ENCODE results near the gene PSMC1. TPM values are rescaled to one million over a fixed set of nuclear protein-coding genes. Genes with fewer than 3 reads are reported as not detected.

PSMC1 gene
- total RNA-seq, 8 experiments from 2014 or later, result 156 to 273 (median 207) TPM

DNA sequence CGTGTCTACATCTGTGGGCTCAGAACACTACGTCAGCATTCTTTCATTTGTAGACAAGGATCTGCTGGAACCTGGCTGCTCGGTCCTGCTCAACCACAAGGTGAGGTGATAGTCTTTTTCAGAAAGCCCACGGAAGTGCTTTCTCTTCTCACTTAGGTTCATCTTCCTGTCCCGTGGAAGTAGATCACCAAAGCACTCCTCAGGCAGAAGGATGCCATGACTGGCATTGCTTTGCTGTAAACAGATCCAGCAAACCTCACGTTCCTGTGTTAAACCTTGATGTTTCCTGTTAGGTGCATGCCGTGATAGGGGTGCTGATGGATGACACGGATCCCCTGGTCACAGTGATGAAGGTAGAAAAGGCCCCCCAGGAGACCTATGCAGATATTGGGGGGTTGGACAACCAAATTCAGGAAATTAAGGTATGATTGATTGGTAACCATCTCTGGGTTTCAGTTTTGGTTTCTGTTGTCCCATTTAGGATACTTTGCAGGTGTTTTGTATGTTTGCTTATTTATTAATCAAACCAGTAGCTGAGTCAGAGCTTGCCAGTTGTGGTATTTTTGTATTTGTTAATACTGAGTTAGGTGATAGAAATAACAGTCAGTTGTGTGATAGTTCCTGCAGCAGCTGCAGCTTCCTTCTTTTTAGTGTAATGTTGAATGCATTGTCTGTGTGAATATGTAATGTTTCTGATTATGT is 7.5 kb downstream of the PSMC1 start:
- in situ Hi-C loops (cut with MboI; ENCODE audit: low pct_unique_long_range_greater_than_20kb in 2 of 9, low sequenced_read_pairs in 9 of 9, unreplicated experiment in 9 of 9), result no loop called here

GRCh38 chr14:90266441-90267154 is 10.2 kb downstream of the PSMC1 start:
- Histone ChIP-seq H3K27ac (no peak overlapping the region), H3K4me1 (replicated peaks in 1 of 2) (no peaks in the 10 kb centered on the region), H3K4me3 (no peak overlapping the region)
- in situ Hi-C loops (cut with MboI; ENCODE audit: low pct_unique_long_range_greater_than_20kb in 2 of 9, low sequenced_read_pairs in 9 of 9, unreplicated experiment in 9 of 9), result no loop called here
- 80 to 100% (median 92%) methylated on average over 1 to 5 of the region's 9 CpGs; no CpG with 5 or more reads in 2 of the 10 experiments for WGBS, 10 experiments
- no peak for ATAC-seq (replicated peaks in 6 of 8)

More for the DNA sequence above, 7.5 kb downstream of the PSMC1 start:
- H3K27ac ChIP-seq, result no peak overlapping the region
- ATAC-seq (replicated peaks in 6 of 8), result no peak
- H3K4me3 ChIP-seq, result no peak overlapping the region
- H3K4me1 ChIP-seq (replicated peaks in 1 of 2), result no peaks in the 10 kb centered on the region
- 82 to 100% (median 100%) methylated on average over 1 to 3 of the region's 8 CpGs; no CpG with 5 or more reads in 4 of the 10 experiments for WGBS, 10 experiments

DNA sequence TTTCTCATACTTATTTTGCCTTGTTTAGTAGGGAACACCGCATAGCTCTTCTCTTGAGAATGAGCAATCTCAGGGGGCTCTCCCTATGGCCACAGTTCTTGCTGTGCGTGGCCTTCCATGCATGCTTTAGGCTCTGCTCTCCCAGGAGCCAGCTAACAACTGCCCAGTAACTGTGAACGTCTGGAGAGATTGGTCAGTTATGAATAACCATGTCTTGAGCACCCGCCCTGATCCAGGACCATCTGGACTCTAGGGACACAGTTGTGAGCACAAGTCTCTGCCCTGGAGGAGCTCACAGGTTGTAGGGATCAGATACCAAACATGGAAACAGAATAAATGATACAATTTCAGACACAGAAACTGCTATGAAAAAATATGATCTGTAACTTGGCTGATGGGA is 12.1 kb downstream of the PSMC1 start:
- in situ Hi-C loops (cut with MboI; ENCODE audit: low pct_unique_long_range_greater_than_20kb in 2 of 9, low sequenced_read_pairs in 9 of 9, unreplicated experiment in 9 of 9), result no loop called here
- no peaks in the 10 kb centered on the region for H3K4me1 ChIP-seq (replicated peaks in 1 of 2)
- peak in 3 of 8 experiments; percentile 28 to 97 (median 90) for ATAC-seq (replicated peaks in 6 of 8)
- H3K4me3 ChIP-seq, result no peak overlapping the region
- no peak overlapping the region for H3K27ac ChIP-seq
- WGBS, 10 experiments, result 44 to 100% (median 90%) methylated on average over 1 to 2 of the region's 4 CpGs; no CpG with 5 or more reads in 6 of the 10 experiments

DNA sequence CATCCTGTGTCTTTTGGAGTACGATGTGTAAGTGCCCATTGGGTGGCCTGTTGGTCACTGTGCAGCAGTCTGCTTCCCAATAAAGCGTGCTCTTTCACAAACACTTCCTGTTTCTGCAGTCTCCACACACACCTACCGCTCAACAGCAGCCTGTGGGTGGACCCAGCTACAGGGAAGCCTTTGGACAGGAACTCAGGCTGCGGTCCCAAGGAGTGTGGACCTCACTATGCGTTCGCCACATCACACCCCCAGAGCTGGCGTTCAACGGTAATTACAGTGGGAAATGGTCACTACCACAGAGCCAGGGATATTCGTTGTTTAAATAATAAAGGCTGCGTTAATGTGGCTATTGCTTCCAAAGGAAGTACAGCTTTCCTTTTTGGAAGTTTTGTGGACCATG is 16.2 kb downstream of the PSMC1 start:
- H3K4me3 ChIP-seq, result no peak overlapping the region
- no peaks in the 10 kb centered on the region for H3K4me1 ChIP-seq (replicated peaks in 1 of 2)
- no peak overlapping the region for H3K27ac ChIP-seq
- ATAC-seq (replicated peaks in 6 of 8), result no peak
- WGBS, 10 experiments, result 86 to 100% (median 96%) methylated on average over 1 to 9 of the region's 10 CpGs; no CpG with 5 or more reads in 6 of the 10 experiments
- in situ Hi-C loops (cut with MboI; ENCODE audit: low pct_unique_long_range_greater_than_20kb in 2 of 9, low sequenced_read_pairs in 9 of 9, unreplicated experiment in 9 of 9), result no loop called here

GRCh38 chr14:90273532-90273931 is 17.2 kb downstream of the PSMC1 start:
- Histone ChIP-seq H3K4me3 (no peak overlapping the region), H3K27ac (no peak overlapping the region), H3K4me1 (replicated peaks in 1 of 2) (no peaks in the 10 kb centered on the region)
- ATAC-seq (replicated peaks in 6 of 8), result no peak
- 0 to 100% (median 90%) methylated on average over 1 to 3 of the region's 8 CpGs; no CpG with 5 or more reads in 3 of the 10 experiments for WGBS, 10 experiments
- in situ Hi-C loops (cut with MboI; ENCODE audit: low pct_unique_long_range_greater_than_20kb in 2 of 9, low sequenced_read_pairs in 9 of 9, unreplicated experiment in 9 of 9), result no loop called here

- in situ Hi-C loops (cut with MboI; ENCODE audit: low pct_unique_long_range_greater_than_20kb in 2 of 9, low sequenced_read_pairs in 9 of 9, unreplicated experiment in 9 of 9), result no loop called here
- 17 to 100% (median 52%) methylated on average over 1 of the region's 9 CpGs; no CpG with 5 or more reads in 6 of the 10 experiments for WGBS, 10 experiments
Observed at GRCh38 chr14:90274019-90274418, 17.7 kb downstream of the PSMC1 start.

DNA sequence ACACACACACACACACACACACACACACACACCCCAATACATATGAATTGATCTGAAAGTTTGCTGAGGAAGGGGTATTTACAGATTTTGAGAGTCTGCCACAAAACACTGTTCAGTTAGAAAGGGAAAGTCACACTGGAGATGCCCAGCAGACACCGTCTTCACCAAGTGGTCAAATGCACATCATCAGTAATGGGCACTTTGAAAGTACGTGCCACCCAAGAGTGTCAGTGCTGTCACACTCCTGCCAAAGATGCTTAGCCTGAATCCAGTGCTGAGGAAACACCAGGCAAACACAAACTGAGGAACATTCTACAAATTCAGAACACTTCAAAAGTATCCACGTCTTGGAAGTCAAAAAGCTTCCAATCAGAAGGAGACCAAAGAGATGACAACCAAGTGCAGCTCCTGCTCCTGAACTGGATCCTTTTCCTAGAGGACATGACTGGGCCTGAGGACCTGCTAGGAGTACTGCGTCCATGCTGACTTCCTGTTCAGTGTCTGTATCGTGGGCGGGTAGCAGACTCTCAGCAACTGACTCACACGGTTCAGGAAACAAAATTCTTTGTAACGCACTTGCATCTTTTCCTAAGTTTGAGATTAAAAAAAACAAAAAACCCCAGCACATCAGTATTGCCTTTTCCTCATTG is 18.6 kb downstream of the PSMC1 start:
- ATAC-seq (replicated peaks in 6 of 8), result peak in 1 of 8 experiments; percentile 37

More at GRCh38 chr14:90274019-90274418, 17.7 kb downstream of the PSMC1 start:
- Histone ChIP-seq H3K27ac (no peak overlapping the region), H3K4me1 (replicated peaks in 1 of 2) (no peaks in the 10 kb centered on the region), H3K4me3 (no peak overlapping the region)
- ATAC-seq (replicated peaks in 6 of 8), result peak; percentile 19 to 58 (median 32)

DNA sequence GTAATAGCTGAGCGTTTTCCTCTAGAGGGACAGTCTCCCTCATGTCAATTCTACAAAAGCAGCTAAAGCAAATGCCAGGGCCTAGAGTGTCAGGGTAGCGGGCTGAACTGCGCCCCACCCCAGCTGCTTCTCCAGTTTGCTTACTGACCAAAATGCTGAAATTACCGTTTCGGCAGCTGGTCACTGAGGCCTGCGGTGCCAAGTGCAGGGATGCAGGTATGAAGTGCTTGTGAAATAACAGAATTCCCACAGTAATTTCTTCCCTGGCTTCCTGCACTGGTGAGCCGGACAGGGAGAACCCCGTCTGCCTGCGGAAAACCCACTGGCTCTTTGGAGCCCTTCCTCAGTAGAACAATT is 19.1 kb downstream of the PSMC1 start:
- in situ Hi-C loops (cut with MboI; ENCODE audit: low pct_unique_long_range_greater_than_20kb in 2 of 9, low sequenced_read_pairs in 9 of 9, unreplicated experiment in 9 of 9), result no loop called here
- no peaks in the 10 kb centered on the region for H3K4me1 ChIP-seq (replicated peaks in 1 of 2)
- peak in 1 of 8 experiments; percentile 5 for ATAC-seq (replicated peaks in 6 of 8)
- H3K4me3 ChIP-seq, result no peak overlapping the region
- 60 to 100% (median 95%) methylated on average over 1 to 5 of the region's 9 CpGs; no CpG with 5 or more reads in 4 of the 10 experiments for WGBS, 10 experiments
- no peak overlapping the region for H3K27ac ChIP-seq

More for the DNA sequence above, 18.6 kb downstream of the PSMC1 start:
- no peak overlapping the region for H3K4me3 ChIP-seq
- 44 to 100% (median 87%) methylated on average over 1 to 8 of the region's 8 CpGs; no CpG with 5 or more reads in 4 of the 10 experiments for WGBS, 10 experiments
- in situ Hi-C loops (cut with MboI; ENCODE audit: low pct_unique_long_range_greater_than_20kb in 2 of 9, low sequenced_read_pairs in 9 of 9, unreplicated experiment in 9 of 9), result no loop called here
- no peaks in the 10 kb centered on the region for H3K4me1 ChIP-seq (replicated peaks in 1 of 2)
- no peak overlapping the region for H3K27ac ChIP-seq

DNA sequence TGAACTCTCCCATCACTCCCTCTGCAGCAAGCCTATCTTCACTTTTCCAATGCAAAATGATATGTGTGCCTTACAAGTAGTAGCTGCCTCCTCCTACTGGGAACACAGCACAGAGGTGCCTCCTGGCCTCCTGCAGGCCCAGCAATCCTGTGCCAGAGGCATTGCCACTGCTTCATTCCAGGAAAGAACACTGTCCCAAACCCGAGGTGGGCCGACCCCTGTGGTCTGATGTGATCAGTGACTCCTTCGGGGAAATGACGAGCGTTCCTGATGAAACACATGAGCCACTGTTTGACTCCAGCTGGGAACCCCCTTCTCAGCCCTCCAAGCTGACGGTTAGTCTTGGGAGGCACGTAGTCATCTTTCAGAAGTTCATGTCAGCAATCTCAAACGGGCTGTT is 19.5 kb downstream of the PSMC1 start:
- Histone ChIP-seq H3K27ac (no peak overlapping the region), H3K4me1 (replicated peaks in 1 of 2) (no peaks in the 10 kb centered on the region), H3K4me3 (no peak overlapping the region)
- in situ Hi-C loops (cut with MboI; ENCODE audit: low pct_unique_long_range_greater_than_20kb in 2 of 9, low sequenced_read_pairs in 9 of 9, unreplicated experiment in 9 of 9), result no loop called here
- WGBS, 10 experiments, result 50 to 100% (median 88%) methylated on average over 1 to 5 of the region's 8 CpGs; no CpG with 5 or more reads in 6 of the 10 experiments
- ATAC-seq (replicated peaks in 6 of 8), result no peak

DNA sequence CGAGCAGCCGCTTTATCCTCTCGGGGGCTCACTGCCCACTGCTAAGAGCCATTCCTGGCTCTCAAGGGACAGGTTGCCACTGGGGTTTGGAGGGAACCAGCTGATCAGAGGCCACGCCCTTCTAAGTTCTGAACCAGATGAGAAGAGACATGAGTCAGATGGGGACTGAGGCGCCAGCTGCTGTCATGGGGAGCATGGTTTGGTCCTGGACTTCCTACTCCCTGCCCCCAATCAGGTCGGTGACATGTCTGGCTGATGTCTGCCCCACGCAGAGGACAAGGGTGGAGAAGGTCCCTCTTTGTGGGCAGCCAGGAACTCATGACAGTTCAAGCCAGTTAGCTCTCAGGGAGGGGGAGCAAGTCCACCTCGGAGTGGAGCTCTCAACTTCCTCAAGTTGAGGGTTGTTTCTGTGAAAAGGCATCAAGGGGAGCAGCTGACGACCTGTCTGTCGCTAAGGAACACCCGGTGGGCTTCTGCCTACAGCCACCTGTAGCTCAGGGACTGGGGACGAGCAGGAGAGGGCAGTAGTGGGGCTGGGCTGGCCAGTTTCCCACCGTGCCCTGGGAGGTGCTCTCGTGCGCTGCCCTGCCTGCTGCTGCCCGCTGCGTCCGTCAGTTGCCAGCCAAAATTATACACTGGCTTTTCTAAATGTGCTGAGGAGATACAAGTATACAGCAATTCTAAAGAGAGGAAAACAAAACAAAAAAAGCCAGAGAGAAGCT is 20.5 kb downstream of the PSMC1 start:
- WGBS, 10 experiments, result 50 to 100% (median 75%) methylated on average over 2 to 9 of the region's 18 CpGs; no CpG with 5 or more reads in 2 of the 10 experiments

GRCh38 chr14:90277581-90278198 is 21.3 kb downstream of the PSMC1 start:
- Histone ChIP-seq H3K4me1 (replicated peaks in 1 of 2) (no peaks in the 10 kb centered on the region), H3K4me3 (no peak overlapping the region), H3K27ac (no peak overlapping the region)
- peak in 2 of 8 experiments; percentile 5 to 37 for ATAC-seq (replicated peaks in 6 of 8)
- WGBS, 10 experiments, result 78 to 100% (median 97%) methylated on average over 1 to 9 of the region's 24 CpGs; no CpG with 5 or more reads in 4 of the 10 experiments
- in situ Hi-C loops (cut with MboI; ENCODE audit: low pct_unique_long_range_greater_than_20kb in 2 of 9, low sequenced_read_pairs in 9 of 9, unreplicated experiment in 9 of 9), result no loop called here

More for the DNA sequence above, 20.5 kb downstream of the PSMC1 start:
- no peak overlapping the region for H3K27ac ChIP-seq
- no peak overlapping the region for H3K4me3 ChIP-seq
- in situ Hi-C loops (cut with MboI; ENCODE audit: low pct_unique_long_range_greater_than_20kb in 2 of 9, low sequenced_read_pairs in 9 of 9, unreplicated experiment in 9 of 9), result no loop called here
- ATAC-seq (replicated peaks in 6 of 8), result peak in 2 of 8 experiments; percentile 9 to 20
- H3K4me1 ChIP-seq (replicated peaks in 1 of 2), result no peaks in the 10 kb centered on the region

Data from motor neuron (in vitro differentiated cells).